ENCODE results near the gene TNNT3. TPM values are rescaled to one million over a fixed set of nuclear protein-coding genes. Genes with fewer than 3 reads are reported as not detected.
"Not testable (repeated sequence)": the region's sequence is repeated elsewhere in the genome, so short reads cannot be mapped to it uniquely, and the experiment has no call there.

Gene TNNT3
- total RNA-seq, 1 experiment from 2014 or later, result not detected

DNA sequence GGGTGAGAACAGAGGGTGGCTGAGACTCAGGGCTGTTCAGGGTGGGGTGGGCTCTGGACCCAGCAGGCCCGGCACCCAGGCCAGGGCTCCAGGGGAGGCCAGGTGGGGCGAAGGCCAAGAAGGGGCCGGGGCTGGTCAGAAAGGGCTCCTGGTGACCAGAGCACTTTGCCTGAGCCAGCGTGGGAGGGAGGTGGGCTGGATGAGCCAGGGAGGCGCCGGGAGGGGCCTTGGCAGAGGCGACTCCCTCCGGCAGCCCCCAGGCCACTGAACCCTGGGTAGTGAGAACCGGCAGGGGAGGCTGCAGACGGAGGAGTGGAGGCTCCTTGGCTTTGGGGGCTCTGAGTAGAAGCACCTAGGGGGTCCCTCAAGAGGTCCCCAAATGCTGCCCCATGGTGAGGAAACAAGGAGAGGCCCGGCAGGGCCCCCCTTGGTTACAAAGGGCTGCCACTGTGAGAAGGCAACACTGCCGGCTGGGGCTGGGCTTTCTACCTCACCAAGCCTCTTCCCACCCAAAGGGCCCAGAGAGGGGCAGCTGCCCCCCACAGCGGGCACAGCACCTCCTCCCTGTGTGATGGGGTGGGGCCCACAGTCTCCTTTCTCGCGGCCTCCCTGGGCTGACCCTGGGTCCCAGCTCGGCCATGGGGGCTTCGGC is 44.9 kb upstream of the TNNT3 start:
- not testable (repeated sequence) for H2BK20ac ChIP-seq (ENCODE audit: low read depth, low read length, poor library complexity, severe bottlenecking); H3K56ac ChIP-seq (ENCODE audit: insufficient read length, low read depth, low read length); H2AFZ ChIP-seq (ENCODE audit: low read length); H3K14ac ChIP-seq (ENCODE audit: insufficient read depth, low read length); H2BK15ac ChIP-seq (ENCODE audit: low read depth, low read length); H3K9ac ChIP-seq (ENCODE audit: extremely low read depth, insufficient read length, low read length); H3K4me1 ChIP-seq (ENCODE audit: insufficient read depth, low read length); H3K23ac ChIP-seq (ENCODE audit: insufficient read length, low read depth, low read length); H4K20me1 ChIP-seq (ENCODE audit: control insufficient read depth, insufficient read depth, insufficient read length); H3K18ac ChIP-seq (ENCODE audit: insufficient read length, low read depth, low read length); H3T11ph ChIP-seq (ENCODE audit: low read length); H3K9me3 Mint-ChIP-seq; H4K5ac ChIP-seq (ENCODE audit: insufficient read length, low read depth, low read length); H3K4me3 Mint-ChIP-seq; H4K8ac ChIP-seq (replicated peaks; ENCODE audit: insufficient read length, low read depth, low read length); H3K23me2 ChIP-seq (ENCODE audit: insufficient read length, low read depth, low read length, poor library complexity, severe bottlenecking); H3K4me2 ChIP-seq (ENCODE audit: insufficient read depth, insufficient read length, low read length); H2BK12ac ChIP-seq (ENCODE audit: insufficient read length, low read depth, low read length); H3K4ac ChIP-seq (ENCODE audit: low read depth, low read length); H2BK120ac ChIP-seq (ENCODE audit: low read depth, low read length, poor library complexity, severe bottlenecking); DNase-seq; H3K36me3 Mint-ChIP-seq (ENCODE audit: insufficient read depth in 1 of 3, low read depth in 3 of 3); H3K27ac ChIP-seq (ENCODE audit: insufficient read length, low read depth, low read length); H3K79me1 ChIP-seq (ENCODE audit: insufficient read depth, low read depth, low read length, poor library complexity, severe bottlenecking); H2AK5ac ChIP-seq (ENCODE audit: insufficient read length, low read length); H4K91ac ChIP-seq (ENCODE audit: insufficient read length, low read depth, low read length); H3K9me3 ChIP-seq (ENCODE audit: control insufficient read depth, low read depth, low read length); H3K27me3 Mint-ChIP-seq (ENCODE audit: low read depth); H2BK5ac ChIP-seq (ENCODE audit: insufficient read length, low read length); H3K79me2 ChIP-seq (ENCODE audit: insufficient read depth, low read length); H3K27ac Mint-ChIP-seq; H3K27me3 ChIP-seq (ENCODE audit: insufficient read depth, low read length)
- no CpG with 5 or more reads among the region's 17 CpGs for WGBS (ENCODE audit: extremely low coverage, insufficient read length, low lambda C conversion rate)
- peaks cover 4 to 10% of the 10 kb centered on the region in 2 experiments; a peak in 3 of 4 replicates for H3K4me1 Mint-ChIP-seq
